SK-N-MC (cell line): Measurements from ENCODE around the gene OXGR1.

Experiments
- EZH2 ChIP-seq: fragments of 200-600 bp; sonication (generic); IDR thresholded peaks from one replicate; pipeline ENCODE4 v1.6.1; 2017; ENCODE audit warnings: antibody characterized with exemption
- FOXP2 ChIP-seq: optimal IDR thresholded peaks from 2 replicates; pipeline ENCODE3; 2011; ENCODE audit warnings: mild to moderate bottlenecking, moderate library complexity; ENCODE audit not compliant: insufficient read depth; ENCODE audit errors: extremely low read length, control extremely low read depth
- POLR2AphosphoS5 ChIP-seq: IDR thresholded peaks from 2 replicates; pipeline ENCODE4 v1.6.1; 2012; ENCODE audit warnings: mild to moderate bottlenecking, low read depth, low read length, borderline replicate concordance

DNA sequence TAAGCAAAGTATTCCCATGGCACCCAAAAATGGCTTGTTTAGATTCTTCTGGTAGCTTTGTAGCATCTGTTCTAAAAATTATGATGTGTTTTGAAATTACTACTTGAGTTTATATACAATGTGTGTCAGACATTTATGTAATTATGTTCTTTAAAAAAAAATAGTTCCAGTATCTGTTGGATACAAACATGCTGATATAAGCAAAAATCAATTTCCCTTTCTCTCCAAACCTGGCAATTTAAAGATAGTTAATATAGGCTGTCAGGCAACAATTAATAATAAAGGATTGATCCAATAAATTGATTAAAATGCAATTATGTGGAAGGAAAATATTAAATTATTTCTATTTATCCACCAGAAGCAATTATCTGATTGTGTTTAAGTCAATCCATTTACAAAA is 41.7 kb downstream of the OXGR1 start:
- TF ChIP-seq EZH2 (no peak), POLR2AphosphoS5 (no peak), FOXP2 (no peak)
